Activated CD8-positive, alpha-beta memory T cell treated with anti-CD3 and anti-CD28 coated beads, Interleukin-2, amount 50 U/mL, for 1 hour (primary cell): Measurements from ENCODE around the gene PAQR8.

Experiments
- DNase-seq: peaks from one replicate; pipeline ENCODE4 v3.0.0-alpha.2; 2020; ENCODE audit errors: extremely low read depth

Gene PAQR8

GRCh38 chr6:52347818-52348217 is 14.1 kb upstream of the PAQR8 start:
- no peak for DNase-seq

- DNase-seq, result no peak
These were observed 10.1 kb upstream of the PAQR8 start for GRCh38 chr6:52351879-52352238.

GRCh38 chr6:52352239-52353018 is 9.5 kb upstream of the PAQR8 start:
- no peak for DNase-seq

GRCh38 chr6:52356017-52356416 is 5.9 kb upstream of the PAQR8 start:
- no peak for DNase-seq

- DNase-seq, result no peak
These were observed 2.5 kb upstream of the PAQR8 start for GRCh38 chr6:52359403-52359802.

GRCh38 chr6:52360028-52360427 is 1.9 kb upstream of the PAQR8 start:
- no peak for DNase-seq

GRCh38 chr6:52360601-52361413 is 1.1 kb upstream of the PAQR8 start:
- DNase-seq, result no peak

- no peak for DNase-seq
These were observed 472 bp upstream of the PAQR8 start for GRCh38 chr6:52361414-52361944.

- DNase-seq, result no peak
These were observed 684 bp downstream of the PAQR8 start for GRCh38 chr6:52362443-52363227.

GRCh38 chr6:52363228-52363867 is 1.4 kb downstream of the PAQR8 start:
- no peak for DNase-seq

- DNase-seq, result no peak
These were observed 2.7 kb downstream of the PAQR8 start for GRCh38 chr6:52364480-52365166.

- DNase-seq, result no peak
These were observed 3.4 kb downstream of the PAQR8 start for GRCh38 chr6:52365317-52365716.

- no peak for DNase-seq
These were observed 4.1 kb downstream of the PAQR8 start for GRCh38 chr6:52365866-52366540.

GRCh38 chr6:52368002-52368401 is 6.1 kb downstream of the PAQR8 start:
- no peak for DNase-seq

- DNase-seq, result no peak
These were observed 7.3 kb downstream of the PAQR8 start for GRCh38 chr6:52369234-52369633.

GRCh38 chr6:52371656-52372191 is 9.8 kb downstream of the PAQR8 start:
- DNase-seq, result no peak

- no peak for DNase-seq
These were observed 11.3 kb downstream of the PAQR8 start for GRCh38 chr6:52373151-52373690.

- DNase-seq, result no peak
These were observed 12.3 kb downstream of the PAQR8 start for GRCh38 chr6:52374247-52374646.

GRCh38 chr6:52375780-52376556 is 14.0 kb downstream of the PAQR8 start:
- DNase-seq, result no peak
